ENCODE data around the gene EREG. TPM values are rescaled to one million over a fixed set of nuclear protein-coding genes. Genes with fewer than 3 reads are reported as not detected.

EREG gene
- total RNA-seq, 1 experiment from 2014 or later, result not detected

DNA sequence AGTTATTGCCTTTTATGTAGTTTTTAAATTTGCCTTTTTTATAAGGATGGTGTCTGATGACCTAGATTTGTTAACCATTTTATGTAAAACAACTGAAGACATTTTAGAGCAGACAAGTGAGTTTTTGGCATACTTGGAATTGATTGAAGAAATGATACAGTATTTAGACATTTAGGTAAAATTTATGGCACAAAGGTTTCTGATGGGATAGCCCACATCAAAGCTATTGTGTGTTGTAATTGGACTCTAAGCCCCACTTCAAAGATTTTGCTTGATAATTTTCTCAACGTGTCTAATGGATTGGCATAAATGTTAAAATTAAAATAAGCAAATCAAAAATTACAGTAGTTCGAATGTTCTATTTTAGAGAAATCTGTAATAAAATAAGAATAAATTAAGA lies 39.1 kb upstream of the EREG start:
- peaks cover 0 to 4% (median 0%) of the 10 kb centered on the region in 3 experiments; a peak in 1 of 7 replicates for H3K36me3 Mint-ChIP-seq (ENCODE audit: insufficient read depth in 1 of 3, low read depth in 3 of 3)
- Histone ChIP-seq H3K9me3 (ENCODE audit: control insufficient read depth, low read depth, low read length) (no peaks in the 10 kb centered on the region), H3K18ac (ENCODE audit: insufficient read length, low read depth, low read length) (no peak overlapping the region)

More for the DNA sequence above, 39.1 kb upstream of the EREG start:
- Histone ChIP-seq H3K4me1 (ENCODE audit: insufficient read depth, low read length) (peaks cover under 1% of the 10 kb centered on the region; the same call in 1 of the 2 replicates), H2BK5ac (ENCODE audit: insufficient read length, low read length) (no peak overlapping the region), H2BK120ac (ENCODE audit: low read depth, low read length, poor library complexity, severe bottlenecking) (no peak overlapping the region), H4K5ac (ENCODE audit: insufficient read length, low read depth, low read length) (no peak overlapping the region), H3K79me1 (ENCODE audit: insufficient read depth, low read depth, low read length, poor library complexity, severe bottlenecking) (no peaks in the 10 kb centered on the region), H3K56ac (ENCODE audit: insufficient read length, low read depth, low read length) (no peak overlapping the region), H3K27ac (ENCODE audit: insufficient read length, low read depth, low read length) (no peak overlapping the region), H3K79me2 (ENCODE audit: insufficient read depth, low read length) (no peaks in the 10 kb centered on the region), H2BK20ac (ENCODE audit: low read depth, low read length, poor library complexity, severe bottlenecking) (no peak overlapping the region), H3K4me2 (ENCODE audit: insufficient read depth, insufficient read length, low read length) (no peak overlapping the region), H3T11ph (ENCODE audit: low read length) (no peak overlapping the region), H4K8ac (replicated peaks; ENCODE audit: insufficient read length, low read depth, low read length) (no peak overlapping the region), H3K14ac (ENCODE audit: insufficient read depth, low read length) (no peak overlapping the region), H3K23ac (ENCODE audit: insufficient read length, low read depth, low read length) (no peak overlapping the region), H3K4ac (ENCODE audit: low read depth, low read length) (no peak overlapping the region), H2BK15ac (ENCODE audit: low read depth, low read length) (no peak overlapping the region), H4K91ac (ENCODE audit: insufficient read length, low read depth, low read length) (no peak overlapping the region), H2BK12ac (ENCODE audit: insufficient read length, low read depth, low read length) (no peak overlapping the region), H3K23me2 (ENCODE audit: insufficient read length, low read depth, low read length, poor library complexity, severe bottlenecking) (no peaks in the 10 kb centered on the region), H4K20me1 (ENCODE audit: control insufficient read depth, insufficient read depth, insufficient read length) (no peaks in the 10 kb centered on the region), H3K27me3 (ENCODE audit: insufficient read depth, low read length) (no peaks in the 10 kb centered on the region), H3K9ac (ENCODE audit: extremely low read depth, insufficient read length, low read length) (no peak overlapping the region), H2AFZ (ENCODE audit: low read length) (no peak overlapping the region), H2AK5ac (ENCODE audit: insufficient read length, low read length) (no peak overlapping the region)
- no peak for TF ChIP-seq CTCF (conservative IDR thresholded peaks at IDR 0.05)
- no CpG with 5 or more reads among the region's 2 CpGs for WGBS (ENCODE audit: extremely low coverage, insufficient read length, low lambda C conversion rate)
- Mint-ChIP-seq H3K27me3 (ENCODE audit: low read depth) (no peaks in the 10 kb centered on the region), H3K4me1 (peaks cover 19% of the 10 kb centered on the region in 2 experiments), H3K4me3 (no peak overlapping the region), H3K27ac (no peak overlapping the region), H3K9me3 (peaks cover 0 to 5% of the 10 kb centered on the region in 2 experiments; a peak in 1 of 5 replicates)
- DNase-seq, result no peak
